NCI-H345 treated with DMSO at 0.1 percent for 48 hours (cell line): ENCODE measurements around the gene RSPH9.

Experiments
- DNase-seq: peaks from one replicate; lab custom pipeline; 2025; ENCODE audit not compliant: unreplicated experiment; lab: John Stamatoyannopoulos, UW

RSPH9 gene, protein sequence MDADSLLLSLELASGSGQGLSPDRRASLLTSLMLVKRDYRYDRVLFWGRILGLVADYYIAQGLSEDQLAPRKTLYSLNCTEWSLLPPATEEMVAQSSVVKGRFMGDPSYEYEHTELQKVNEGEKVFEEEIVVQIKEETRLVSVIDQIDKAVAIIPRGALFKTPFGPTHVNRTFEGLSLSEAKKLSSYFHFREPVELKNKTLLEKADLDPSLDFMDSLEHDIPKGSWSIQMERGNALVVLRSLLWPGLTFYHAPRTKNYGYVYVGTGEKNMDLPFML

DNA sequence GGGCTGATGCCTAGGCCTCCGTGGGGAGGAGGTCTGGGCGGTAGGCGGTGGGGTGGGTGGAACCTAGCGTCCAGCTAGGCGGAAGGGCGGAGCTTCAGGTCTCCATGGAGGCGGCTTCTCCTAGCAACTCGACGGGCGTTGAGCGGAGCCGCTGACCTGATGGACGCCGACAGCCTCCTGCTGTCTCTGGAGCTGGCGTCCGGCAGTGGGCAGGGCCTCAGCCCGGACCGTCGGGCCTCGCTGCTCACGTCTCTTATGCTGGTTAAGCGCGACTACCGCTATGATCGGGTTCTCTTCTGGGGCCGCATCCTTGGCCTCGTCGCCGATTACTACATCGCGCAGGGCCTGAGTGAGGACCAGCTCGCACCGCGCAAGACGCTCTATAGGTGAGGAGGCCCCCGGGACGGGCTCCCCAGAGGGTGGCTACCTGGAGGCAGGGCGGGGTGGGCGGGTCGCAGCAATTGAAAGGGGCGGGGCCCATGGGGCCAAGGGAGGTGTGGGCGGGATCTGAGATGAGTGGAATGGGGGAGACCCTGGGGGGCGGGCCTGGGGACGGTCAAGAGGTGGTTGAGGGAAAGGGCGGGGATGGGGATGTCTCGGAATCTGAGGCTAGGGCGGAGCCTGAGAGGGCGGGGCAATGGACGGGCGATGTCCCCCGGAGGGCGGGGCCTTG is at the start of gene RSPH9:
Gene RSPH9 (plus strand): TSS at position 97 of the 673 bp plus-strand sequence. CDS start 63 bp downstream, at position 160.
- no peak for DNase-seq

DNA sequence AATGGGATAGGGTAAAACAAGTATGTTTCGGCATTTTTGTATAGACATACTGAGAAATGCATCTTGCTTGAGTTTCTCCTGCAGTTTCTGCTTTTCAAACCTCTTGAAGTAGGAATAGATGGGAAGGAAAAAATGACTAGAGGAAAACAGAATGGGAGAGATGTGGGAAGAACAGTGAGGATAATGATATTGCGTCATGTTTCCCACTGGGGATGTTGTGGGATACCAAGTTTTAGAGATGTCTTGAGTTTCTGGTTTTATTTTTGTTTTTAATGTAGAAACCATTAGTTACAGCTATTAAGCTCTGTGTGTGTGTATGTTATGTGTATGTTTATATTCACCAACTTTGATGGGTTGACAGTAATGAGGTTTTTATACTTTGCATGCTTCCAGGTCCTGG is 44.2 kb upstream of the RSPH9 start:
- no peak for DNase-seq

DNA sequence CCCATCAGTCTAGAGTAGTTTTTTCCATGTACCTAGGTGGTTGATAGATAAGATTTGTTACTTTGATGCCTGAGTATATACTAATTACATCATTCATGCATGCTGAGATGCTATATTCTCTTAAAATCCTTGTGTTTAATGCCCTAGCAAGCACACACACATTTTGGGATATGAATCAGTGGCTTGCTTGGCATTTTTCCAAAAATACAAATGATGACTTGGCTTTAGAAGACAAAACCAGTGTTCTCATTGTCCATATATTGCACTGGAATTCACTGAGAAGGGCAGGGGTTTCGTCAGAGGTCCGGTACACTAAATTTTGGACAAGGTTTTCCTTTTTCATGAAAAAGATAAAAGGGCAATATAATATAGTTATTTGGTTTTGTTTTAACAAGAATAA is 40.7 kb upstream of the RSPH9 start:
- no peak for DNase-seq

DNA sequence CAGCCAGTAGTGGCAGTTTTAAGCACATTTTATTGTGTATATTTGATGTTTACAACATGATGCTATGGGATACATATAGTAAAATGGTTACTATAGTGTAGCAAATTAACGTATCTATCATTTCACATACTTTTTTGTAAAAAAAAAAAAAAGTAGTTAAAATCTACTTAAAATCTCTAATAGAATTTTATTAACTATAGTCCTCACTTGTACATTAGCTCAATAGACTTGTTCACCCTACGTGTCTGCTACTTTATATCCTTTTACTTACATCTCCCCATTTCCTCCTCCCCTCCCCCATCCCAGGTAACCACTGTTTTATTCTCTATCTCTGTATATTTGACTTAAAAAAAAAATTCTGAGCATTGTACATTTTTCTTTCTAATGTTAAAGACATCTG is 38.8 kb upstream of the RSPH9 start:
- no peak for DNase-seq

DNA sequence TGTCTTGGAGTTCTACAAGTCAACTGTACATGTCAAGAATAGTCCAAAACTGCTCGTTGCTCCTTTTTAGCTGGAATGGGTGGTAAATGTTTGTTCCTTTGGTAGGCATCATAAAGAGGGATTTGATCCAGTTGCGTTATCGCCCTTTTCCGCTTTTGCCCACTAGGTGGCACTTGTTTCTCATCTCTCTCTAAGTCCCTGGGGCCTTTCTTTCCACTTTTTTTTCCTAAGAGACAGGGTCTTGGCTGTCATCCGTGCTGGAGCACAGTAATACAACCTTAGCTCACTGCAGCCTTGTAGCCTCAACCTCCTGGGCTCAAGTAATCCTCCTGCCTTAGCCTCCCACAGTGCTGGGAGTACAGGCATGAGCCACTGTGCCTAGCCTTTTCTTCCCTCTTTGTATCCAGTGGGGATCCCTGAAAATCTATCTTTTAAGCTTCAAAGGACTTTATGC is 36.5 kb upstream of the RSPH9 start:
- DNase-seq, result peak; percentile 35

DNA sequence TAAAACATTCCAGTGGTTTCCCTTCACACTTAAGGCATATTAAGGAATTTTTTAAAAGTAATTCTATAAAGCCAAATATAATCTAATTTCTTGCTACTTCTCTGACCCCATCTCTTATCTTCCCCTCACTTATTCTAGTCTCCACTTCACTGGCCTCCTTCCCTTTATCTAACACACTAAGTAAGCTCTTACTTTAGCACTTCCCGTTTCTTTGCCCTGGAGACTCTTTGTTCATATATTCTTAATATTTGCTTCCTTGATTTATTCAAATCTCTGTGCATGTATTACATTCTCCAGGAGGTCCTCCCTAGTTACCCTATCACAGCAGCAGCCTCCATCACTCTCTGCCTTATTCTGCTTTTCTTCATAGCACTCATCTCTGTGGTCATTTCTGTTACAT is 36.0 kb upstream of the RSPH9 start:
- DNase-seq, result no peak

DNA sequence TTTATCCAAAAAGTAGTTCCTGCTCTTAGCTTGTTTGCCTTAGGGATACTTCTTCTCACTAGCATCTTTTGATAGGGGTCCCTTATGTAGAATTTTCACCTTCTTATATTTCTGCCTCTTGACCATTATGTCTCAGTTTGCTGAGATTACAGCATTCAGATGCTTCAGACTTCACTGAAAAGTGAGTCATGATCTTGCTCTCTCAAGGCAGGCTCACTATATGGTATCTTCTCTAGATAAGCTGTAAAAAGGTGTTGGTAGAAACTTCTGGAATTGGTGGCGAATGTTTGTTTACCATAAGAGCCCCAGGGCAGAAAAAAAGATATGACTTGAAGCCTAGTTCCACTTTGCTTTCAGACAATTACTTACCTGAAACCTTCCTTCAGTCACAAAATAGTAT is 35.4 kb upstream of the RSPH9 start:
- no peak for DNase-seq

DNA sequence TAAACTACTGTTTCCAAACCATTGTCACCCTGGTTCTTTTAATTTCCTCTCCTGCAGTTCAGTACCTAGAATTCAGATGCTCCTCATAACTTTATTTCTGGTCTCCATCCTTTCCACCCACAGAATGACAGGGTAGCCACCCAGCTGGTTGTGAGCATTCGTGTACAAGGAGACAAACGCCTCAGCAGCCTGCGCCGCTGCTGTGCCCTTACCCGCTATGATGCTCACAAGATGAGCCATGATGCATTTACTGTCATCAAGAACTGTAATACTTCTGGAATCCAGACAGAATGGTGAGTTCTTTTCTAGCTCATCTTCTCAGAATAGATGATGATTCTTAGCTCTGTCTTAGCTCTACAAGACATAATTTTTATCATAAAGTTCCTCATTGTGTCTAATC is 34.4 kb upstream of the RSPH9 start:
- DNase-seq, result no peak

DNA sequence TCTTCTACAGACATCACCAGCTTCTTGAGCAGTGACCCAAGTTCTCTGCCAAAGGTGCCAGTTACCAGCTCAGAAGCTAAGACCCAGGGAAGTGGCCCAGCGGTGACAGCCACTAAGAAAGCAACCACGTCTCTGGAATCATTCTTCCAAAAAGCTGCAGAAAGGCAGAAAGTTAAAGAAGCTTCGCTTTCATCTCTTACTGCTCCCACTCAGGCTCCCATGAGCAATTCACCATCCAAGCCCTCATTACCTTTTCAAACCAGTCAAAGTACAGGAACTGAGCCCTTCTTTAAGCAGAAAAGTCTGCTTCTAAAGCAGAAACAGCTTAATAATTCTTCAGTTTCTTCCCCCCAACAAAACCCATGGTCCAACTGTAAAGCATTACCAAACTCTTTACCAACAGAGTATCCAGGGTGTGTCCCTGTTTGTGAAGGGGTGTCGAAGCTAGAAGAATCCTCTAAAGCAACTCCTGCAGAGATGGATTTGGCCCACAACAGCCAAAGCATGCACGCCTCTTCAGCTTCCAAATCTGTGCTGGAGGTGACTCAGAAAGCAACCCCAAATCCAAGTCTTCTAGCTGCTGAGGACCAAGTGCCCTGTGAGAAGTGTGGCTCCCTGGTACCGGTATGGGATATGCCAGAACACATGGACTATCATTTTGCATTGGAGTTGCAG is 31.0 kb upstream of the RSPH9 start:
- DNase-seq, result no peak

DNA sequence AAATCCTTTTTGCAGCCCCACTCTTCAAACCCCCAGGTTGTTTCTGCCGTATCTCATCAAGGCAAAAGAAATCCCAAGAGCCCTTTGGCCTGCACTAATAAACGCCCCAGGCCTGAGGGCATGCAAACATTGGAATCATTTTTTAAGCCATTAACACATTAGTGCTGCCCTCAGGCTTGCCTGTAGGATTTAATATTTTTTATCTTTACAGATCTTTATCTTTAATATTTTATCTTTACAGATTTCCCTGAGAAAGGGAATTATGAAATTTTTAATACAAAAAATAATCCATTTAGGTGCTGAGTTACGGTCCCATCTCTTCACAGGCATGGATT is 30.5 kb upstream of the RSPH9 start:
- DNase-seq, result no peak

DNA sequence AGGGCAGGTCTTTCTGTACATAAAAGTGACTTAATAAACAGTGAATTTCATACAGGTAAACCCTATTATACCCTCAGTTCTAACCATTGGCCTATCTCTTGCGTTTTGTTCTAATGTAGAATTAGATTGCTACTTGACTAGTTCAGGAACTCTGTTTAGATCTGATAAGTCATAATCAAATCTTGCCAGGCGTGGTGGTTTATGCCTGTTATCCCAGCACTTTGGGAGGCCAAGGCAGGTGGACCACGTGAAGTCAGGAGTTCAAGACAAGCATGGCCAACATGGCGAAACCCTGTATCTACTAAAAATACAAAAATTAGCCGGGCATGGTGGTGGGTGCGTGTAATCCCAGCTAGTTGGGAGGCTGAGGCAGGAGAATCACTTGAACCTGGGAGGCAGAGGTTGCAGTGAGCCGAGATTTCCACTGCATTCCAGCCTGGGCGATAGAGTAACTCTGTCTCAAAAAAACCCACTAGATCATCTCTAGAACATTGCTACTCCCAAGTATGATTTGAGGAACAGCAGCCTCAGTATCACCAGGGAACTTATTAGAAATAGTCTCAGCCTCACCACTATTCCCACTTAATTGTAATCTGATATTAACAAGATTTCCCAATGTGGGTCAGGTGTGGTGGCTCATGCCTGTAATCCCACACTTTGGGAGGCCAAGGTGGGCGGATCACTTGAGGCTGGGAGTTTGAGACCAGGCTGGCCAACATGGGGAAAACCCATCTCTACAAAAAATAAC is 27.9 kb upstream of the RSPH9 start:
- no peak for DNase-seq

DNA sequence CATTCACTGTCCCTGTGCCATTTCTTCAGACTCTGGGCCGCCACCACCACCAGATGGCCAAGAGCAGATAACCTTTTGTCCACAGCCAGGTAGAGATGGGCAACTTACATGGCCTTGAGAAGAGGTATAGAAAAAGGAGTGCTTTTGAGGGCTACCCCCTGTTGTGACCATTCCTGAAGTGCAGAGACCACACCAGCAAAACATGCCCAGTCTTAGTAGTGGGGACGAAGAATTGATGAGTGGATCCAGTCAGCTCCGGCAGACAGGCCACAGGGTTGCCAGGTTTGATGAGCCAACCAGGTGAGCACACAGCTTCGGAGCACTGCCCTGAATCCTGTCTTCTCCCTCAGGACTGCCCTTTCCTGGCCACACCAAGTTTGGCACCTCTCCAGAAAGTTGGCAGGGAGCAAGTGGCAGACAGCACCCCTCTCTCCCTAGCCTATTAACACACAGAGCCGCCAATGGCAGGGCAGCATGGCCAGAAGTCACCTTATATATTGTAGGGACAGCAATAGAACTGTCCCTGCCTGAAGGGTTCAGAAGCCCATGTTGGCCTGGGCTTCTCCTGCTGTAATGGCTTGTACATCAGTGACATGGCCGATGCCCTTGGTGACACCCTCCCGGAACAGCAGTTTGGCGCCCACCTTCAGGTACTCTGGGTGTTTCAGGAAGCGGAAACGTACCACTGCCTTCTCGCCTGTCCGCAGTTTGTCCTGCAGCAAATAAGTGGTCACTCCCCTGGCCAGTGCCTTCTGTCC is 23.6 kb upstream of the RSPH9 start:
- no peak for DNase-seq

DNA sequence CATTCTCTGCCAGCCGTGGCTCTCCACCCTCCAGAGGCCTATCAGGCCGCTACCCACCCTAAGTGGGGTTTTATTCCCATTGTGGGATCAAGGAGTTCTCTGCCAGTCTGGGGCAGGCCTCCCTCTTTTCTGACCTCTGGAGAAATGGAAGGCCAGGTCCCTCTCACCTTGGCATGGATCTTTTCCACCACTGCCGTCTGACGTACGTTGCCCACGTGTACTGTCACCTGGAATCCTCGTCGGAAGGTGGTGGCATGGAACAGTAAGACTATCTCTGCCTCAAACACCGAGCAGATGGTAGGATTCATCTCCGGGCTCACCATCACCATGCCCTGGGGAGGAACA is 23.0 kb upstream of the RSPH9 start:
- DNase-seq, result no peak

DNA sequence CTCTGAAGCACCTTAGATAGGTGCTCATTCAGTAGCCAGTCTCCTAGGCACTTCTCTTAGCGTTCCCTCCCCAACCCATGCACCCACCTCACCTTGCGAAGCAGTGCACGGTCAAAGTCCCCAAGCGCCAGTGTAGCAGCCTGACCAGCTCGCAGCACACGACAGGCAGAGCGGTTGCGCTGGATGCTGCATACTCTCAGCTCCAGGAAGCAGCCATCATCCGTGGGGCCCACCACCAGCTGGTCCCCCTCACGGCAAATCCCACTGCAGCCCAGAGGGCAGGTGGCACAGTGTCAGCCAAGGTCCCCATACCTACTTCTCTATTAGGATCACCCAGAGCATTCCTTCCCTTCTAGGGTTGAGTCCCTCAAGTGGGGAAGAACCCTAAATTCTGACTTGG is 22.3 kb upstream of the RSPH9 start:
- DNase-seq, result no peak

DNA sequence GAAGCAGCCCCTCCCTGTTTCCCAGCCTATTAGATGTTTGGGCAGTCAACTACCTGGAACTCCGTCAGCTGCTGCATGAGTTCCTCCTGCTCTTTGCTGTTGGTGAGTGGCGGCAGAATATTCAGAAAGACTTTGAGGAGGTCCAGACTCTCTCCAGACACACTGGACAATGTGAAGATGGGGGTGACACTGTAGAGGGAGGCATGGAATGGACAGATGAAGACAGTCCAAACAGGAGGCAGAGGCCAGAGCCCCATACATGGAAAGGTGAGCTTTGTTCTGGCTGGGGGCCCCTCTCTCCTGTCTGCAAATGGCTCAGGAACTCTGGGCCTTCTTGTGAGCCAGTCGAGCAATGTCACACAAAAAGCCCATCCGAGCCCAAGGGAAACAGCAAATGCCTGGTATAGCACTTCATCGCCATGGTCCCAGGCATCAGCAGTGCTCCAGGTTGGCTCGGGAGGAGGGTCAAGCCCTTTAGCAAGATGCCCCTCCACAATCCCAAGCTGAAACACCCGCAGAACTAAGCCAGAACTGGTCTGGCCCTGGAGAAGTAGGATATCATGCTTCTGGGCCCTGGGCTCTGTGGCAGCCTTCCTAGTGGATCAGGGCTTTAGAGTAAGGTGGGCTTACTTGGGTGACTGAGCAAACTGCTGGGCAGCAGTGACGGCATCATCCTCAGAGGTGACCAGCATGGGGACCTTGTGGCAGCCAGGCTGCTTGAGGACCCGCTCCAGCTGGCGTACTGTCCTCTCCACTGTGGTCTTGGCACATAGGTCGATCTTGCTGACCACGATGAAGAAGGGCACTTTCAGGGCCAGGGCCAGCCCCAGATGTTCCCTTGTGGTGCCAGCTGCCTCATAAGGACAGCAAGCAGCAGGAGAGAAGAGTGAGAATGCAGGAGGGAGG is 20.7 kb upstream of the RSPH9 start:
- DNase-seq, result no peak

DNA sequence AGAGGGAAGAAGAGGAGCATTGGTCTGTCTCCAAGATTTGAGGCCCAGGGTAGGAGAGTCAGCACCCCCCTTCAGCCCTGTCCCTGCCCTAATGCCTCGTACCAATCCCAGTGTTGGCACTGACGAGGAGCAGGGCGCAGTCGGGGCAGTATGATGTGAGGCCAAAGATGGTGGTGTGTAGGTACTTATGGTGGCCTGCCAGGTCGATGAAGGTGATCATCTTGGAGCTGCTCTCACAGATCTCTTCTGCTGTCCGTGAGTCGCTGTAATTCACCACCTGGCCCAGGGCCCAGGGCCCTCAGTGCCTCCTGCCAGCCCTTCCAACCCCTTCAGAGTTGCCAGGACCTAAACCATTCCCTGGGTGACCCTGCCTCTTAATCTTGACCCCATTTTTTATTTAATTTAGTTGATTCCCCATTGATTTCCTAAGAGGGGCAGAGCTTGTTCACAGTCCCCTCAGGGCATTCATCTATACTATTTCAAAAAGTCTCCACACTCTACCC is 20.0 kb upstream of the RSPH9 start:
- DNase-seq, result no peak

DNA sequence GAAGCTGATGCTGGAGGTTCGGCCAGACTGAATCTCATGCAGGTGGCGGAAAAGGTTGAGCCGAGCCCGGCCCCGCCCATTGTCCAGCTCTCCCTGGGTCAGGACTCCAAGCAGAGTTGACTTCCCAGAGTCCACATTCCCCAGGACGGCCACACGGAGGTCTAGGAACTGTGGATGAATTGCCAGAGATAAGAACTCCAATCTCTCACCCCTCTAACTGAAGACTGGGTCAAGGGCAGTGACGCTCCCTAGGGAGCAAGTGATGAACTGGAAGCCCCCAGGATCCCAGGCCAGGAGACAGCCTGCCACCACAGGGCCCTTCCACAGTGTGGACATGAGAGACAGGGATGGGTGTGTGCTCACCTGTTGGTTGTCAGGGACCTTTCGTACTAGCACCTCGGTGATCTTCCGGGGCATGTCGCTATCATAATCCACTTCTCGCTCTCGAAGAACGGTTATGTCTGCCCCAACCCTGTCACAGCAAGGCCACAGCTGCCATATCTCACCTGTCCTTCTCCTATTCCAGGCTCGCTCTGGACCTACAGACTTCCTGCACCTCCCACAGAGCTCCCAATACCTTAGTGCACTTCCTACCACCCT is 19.3 kb upstream of the RSPH9 start:
- no peak for DNase-seq

DNA sequence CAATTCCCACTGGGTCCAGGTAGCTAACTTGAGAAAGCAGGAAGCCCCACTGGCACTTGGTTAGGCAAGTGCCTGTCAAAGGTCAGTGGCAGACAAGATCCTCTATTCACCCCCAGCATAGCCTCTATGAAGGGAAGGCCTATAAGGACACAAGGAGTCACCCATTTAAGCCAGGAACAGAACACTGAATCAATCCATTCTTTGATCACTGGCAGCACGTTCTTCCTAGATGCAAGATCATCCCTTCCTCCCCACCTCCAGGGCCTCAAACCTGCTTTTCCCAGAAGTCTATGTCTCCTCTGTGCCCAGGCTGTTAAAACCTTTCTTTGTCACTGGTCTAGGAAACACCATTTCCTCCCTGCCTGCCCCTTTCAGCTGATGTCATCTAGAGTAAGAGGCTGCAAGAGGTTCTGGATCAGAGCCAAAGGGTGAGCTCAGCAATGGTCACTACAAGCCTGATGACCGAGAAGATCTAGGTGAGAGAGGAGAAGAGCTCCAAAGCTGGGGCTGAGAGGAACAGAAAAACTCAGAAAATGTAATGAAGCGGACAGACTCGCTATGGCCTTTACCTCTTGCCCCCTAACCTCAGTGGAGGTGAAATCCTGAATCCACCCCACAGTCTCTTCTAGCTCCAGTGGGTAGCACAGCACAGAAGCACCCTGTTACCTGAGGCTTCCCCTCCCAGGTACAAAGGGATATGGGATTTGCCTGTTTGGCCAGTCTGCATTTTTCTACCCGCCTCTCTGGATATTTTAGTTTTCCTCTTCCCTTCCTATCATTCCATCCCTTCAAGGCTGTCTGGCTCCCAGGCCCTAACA is 17.6 kb upstream of the RSPH9 start:
- DNase-seq, result no peak
